Measurements from ENCODE around the gene DNAJC9.

GRCh38 chr10:73226663-73227062 is 20.4 kb downstream of the DNAJC9 start:
- TF ChIP-seq CTCF (IDR thresholded peaks at IDR 0.05) (no peak), POLR2A (IDR thresholded peaks at IDR 0.05) (no peak)

All from adrenal gland (tissue), 5 donors.